ENCODE measurements around the gene ZNF773. TPM values are rescaled to one million over a fixed set of nuclear protein-coding genes. Genes with fewer than 3 reads are reported as not detected.
"Not testable (repeated sequence)": the region's sequence is repeated elsewhere in the genome, so short reads cannot be mapped to it uniquely, and the experiment has no call there.

ZNF773 gene
- polyA plus RNA-seq (2013, experiment 1 of 2; ENCODE audit: insufficient read length): 6.8 TPM
- polyA plus RNA-seq (2013, experiment 2 of 2; ENCODE audit: insufficient read length): 4.0 TPM

DNA sequence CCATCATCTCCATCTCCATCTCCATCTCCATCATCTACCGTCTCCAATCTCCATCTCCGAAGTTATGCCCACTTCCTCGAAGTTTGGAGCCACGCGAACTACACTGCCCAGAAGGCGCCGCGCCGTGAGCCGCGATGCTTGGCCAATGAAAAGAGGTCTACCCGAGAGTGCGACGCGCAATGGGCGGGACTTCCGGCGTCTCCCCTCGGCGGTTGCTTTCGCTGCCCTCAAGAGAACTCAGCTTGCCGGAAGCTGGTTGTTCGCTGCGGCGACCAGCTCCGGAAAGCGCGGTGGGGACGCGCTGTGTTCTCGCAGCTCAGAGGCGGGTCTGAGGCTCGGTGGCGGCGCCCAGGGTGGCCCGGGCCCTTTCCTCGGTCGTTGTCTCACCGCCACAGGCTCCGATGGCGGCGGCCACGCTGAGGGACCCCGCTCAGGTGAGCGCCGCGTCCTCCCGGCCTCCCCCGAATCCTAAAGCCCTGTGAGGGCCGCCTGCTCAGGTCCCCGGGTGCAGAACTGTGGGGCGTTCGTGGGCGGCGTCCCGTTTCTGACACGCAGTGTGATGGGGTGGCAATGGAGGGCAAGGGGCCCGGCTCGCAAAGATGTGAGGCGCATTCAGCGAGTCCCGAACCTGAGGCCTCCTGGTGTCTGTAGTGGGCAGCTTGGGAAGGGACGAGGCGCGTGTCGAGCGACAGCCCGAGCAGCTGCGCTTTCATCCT is at the start of gene ZNF773:
TSS of gene ZNF773 (plus strand) at position 259 of the 716 bp plus-strand sequence. CDS start at position 402, 143 bp downstream.
- peak; percentile 96 for DNase-seq

DNA sequence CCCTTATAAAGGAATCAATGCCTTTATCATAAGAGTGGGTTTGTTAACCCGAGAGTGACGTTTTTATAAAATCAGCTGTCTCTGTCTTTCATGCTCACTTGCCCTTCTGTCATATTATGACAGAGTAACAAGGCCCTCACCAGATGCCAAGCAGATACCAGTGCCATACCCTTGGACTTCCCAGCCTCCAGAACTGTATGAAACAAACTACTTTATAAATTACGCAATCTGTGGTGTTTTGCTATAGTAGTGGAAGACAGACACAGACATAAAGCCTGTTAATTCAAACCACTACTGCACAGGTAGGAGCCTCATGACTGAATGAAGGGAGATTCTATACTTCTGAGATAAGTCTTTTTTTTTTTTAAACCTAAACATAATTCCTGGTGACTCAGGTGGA is 47.4 kb upstream of the ZNF773 start:
- no peak for DNase-seq

DNA sequence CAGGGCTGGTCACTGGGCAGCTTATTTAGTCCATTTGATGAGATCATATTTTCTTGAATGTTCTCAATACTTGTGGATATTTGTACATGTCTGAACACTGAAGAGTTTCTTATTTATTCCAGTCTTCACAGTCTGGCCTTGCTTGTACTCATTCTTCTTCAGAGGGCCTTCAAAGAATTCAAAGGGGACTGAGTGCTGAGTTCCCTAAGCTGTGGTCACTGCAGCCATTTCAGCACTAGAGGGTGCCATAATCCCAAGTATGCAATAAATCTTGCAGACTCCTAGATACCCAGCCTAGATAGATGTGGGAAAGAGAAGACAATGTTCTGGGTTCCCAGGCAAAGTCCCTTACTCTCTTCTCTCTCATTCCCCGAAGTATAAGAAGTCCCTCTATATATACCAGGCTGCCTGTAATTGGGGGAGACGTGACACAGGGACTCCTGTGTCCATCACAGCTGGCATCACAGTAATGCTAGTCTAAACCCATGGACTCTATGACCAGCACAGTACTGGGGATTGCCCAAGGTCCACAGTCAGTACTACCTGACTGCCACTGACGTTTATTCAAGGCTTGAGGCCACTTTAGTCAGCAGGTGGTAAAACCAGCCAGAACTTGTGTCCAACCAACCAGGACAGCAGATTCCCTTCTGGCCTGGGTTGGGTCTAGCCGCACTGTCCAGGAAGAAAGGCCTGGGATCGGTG is 33.9 kb upstream of the ZNF773 start:
- DNase-seq: peak; percentile 41

DNA sequence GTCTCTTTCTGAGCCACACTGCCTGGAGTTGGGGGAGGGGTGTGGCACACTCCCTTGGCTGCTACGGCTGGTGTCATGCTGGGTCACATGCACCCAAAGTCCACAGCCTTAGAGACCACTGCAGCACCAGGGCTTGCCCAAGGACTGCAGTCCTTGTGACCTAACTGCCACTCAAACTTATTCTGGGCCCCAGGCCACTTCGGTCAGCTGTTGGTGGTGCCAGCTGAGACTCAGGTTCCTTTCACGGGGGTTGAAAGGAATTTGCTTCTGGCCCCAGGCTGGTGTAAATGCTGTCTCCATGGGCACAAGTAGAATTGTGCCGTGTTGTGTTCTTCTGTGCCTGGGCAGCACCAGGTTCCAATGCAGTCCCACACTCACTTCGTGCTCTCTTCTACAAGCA is 33.2 kb upstream of the ZNF773 start:
- no peak for DNase-seq

DNA sequence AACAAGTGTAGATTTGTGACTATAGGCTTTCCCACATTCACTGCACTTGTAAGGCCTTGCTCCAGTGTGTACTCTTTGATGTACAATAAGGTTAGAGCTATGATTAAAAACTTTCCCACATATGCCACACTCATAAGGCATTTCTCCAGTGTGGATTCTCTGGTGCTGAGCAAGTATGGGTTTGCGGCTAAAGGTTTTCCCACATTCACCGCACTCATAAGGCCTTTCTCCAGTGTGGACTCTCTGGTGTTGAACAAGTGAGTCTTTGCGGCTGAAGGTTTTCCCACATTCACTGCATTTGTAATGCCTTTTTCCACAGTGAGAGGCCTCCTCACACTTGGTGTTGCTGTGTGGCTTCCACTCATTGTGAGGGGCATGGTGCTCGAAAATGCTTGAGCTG is 26.1 kb upstream of the ZNF773 start:
- no peak for DNase-seq

DNA sequence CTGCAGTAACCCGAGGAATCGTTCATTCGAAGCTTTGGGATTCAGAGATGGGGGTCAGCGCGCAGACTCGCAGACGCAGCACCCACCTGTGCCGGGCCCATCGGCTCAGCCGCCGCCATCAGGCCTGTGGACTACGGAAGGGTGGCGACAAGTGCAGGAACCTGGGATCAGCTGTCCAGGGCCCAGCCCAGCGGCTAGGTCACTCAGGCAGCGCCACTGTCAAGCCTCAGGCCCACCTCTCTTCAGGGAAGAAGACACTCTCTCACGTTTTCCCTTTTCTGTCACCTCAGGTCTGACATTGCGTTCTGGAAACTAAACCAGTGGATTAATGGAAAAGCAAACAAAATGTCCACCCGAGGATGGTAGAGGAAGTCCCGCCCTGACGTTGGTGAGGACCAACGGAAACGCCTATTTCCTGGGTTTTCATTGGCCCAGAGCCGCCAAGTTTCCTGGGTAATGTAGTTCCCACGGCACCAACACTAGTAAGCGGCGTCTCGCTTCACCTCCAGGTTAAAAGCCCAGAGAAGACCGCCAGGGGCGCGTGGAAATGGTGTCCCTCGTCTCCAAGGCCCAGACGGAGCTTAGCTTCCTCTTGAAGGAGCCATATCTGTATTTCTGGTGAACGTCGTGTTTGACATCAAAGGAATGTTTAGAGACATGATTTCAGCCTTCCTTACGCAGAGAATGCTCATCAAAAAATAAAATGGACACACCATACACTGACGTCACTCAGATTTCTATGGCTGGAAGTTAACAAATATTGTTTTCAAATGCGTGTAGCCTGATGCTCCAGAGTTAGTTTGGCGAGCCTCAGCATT is 22.3 kb upstream of the ZNF773 start, which contains the start of gene ZNF772:
TSS of gene ZNF772 (minus strand) at position 376 of the 818 bp plus-strand sequence. CDS start at position 119, 257 bp downstream.
- DNase-seq: peak; percentile 95

DNA sequence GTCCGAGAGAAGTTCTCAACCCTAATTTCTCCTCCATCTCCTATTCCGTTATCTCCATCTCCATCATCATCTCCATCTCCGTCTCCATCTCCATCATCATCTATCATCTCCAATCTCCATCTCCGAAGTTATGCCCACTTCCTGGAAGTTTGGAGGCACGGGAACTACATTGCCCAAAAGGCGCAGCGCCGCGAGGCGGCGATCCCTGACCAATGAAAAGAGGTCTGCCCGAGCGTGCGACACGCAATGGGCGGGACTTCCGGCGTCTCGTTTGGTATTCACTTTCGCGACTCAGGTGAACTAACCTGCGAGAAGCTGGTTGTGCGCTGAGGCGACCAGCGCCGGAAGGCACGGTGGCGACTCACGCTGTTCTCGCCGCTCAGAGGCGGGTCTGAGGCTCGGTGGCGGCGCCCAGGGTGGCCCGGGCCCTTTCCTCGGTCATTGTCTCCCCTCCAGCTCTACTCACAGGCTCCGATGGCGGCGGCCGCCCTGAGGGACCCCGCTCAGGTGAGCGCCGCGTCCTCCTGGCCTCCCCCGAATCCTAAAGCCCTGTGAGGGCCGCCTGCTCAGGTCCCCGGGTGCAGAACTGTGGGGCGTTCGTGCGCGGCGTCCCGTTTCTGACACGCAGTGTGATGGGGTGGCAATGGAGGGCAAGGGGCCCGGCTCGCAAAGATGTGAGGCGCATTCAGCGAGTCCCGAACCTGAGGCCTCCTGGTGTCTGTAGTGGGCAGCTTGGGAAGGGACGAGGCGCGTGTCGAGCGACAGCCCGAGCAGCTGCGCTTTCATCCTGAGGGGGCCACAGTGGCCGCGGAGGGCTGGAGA is 12.1 kb upstream of the ZNF773 start, which contains the start of gene ZNF419:
TSS of gene ZNF419 (plus strand) at position 274 of the 822 bp plus-strand sequence. CDS start at position 475, 201 bp downstream.
- DNase-seq: peak; percentile 88

DNA sequence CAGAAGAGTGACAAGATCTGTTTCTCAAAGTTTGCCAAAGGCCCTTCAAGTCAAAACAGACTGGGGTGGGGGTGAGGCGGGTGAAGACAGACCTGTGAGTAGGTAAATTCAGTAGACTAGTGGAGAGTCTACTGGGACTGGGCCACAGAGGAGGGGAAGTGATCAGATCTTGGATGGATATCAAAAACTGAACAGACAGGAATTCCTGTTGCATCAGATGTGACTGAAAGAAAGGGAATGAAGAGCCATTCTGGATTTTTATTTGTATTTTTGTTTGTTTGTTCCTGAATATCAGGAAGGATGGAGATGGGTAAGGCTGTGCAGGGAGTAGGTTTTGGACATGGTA is 11.5 kb upstream of the ZNF773 start:
- DNase-seq: peak; percentile 28

DNA sequence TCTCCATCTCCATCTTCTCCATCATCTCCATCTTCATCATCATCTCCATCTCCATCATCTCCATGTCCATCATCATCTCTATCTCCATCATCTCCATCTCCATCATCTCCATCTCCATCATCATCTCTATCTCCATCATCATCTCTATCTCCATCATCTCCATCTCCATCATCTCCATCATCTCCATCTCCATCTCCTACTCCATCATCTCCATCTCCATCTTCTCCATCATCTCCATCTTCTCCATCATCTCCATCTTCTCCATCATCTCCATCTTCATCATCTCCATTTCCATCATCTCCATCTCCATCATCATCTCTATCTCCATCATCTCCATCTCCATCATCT is 432 bp upstream of the ZNF773 start:
- DNase-seq: not testable (repeated sequence)

DNA sequence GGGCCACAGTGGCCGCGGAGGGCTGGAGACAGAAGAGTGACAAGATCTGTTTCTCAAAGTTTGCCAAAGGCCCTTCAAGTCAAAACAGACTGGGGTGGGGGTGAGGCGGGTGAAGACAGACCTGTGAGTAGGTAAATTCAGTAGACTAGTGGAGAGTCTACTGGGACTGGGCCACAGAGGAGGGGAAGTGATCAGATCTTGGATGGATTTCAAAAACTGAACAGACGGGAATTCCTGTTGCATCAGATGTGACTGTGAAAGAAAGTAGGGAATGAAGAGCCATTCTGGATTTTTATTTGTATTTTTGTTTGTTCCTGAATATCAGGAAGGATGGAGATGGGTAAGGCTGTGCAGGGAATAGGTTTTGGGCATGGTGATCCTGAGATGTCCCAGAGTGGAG is 662 bp downstream of the ZNF773 start:
- peak; percentile 49 for DNase-seq

DNA sequence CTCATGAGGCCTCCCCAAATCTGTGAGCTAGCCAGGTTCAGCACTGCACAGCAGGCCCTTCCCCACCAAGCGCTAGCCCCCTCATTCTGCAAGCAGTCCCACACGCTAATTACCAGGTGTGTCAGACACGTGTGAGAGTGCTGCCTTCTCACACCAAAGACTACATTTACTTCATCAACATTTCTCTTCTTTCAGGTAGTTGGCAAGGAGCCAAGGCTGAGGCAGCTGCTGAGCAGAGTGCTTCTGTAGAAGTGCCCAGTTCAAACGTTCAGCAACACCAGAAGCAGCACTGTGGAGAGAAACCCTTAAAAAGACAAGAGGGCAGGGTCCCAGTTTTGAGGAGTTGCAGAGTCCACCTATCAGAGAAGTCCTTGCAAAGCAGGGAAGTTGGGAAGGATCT is 6.4 kb downstream of the ZNF773 start:
- no peak for DNase-seq

DNA sequence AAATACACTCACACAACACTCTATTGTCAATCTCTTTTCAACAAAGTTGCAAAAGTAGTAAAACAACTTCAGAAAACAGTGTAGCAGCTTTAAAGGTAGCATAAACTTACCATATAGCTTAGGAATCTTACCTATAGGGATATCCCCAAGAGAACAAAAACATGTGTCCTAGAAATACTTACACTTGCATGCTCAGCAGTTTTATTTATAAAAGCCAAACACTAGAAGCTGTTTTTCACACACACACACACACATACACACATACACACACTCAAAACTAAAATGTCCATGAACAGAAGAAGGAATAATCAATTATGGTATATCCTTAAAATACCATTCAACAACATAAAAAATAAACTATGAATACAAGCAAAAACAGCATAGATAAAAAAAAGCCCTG is 11.7 kb downstream of the ZNF773 start:
- DNase-seq: no peak

DNA sequence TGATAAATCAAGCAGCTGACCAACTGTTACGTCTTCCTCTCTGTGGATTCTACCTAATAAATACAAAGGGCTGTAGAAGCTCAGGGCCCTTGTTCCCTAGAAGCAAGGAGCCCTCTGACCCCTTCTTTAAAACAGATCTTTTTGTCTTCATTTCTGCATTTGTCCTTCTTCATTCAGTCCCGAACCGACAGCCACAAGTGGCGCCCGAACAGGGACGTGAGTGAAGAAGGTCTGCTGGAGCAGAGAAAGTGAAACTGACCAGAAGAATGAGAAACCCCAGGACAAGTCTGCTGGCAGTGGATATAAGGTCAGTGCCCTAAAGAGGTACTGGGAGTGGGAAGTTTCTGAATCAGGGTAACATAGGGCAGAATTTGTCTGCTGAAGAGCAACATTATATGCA is 13.1 kb downstream of the ZNF773 start:
- peak; percentile 22 for DNase-seq

DNA sequence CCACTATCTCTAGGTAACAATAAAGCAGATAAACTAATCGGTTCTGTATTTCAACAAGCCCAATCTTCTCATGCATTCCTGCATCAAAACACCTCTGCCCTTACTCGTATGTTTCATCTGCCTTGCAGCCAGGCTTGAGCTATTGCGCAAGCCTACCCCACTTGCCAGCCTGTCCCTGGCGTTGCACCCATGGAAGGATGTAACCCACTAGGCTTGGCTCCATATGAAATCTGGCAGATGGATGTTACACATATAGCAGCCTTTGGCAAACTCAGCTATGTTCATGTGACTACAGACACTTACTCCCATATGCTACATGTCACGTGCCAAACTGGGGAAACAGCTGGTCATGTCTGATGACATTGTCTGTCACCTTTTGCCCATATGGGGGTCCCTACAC is 15.5 kb downstream of the ZNF773 start:
- DNase-seq: no peak

DNA sequence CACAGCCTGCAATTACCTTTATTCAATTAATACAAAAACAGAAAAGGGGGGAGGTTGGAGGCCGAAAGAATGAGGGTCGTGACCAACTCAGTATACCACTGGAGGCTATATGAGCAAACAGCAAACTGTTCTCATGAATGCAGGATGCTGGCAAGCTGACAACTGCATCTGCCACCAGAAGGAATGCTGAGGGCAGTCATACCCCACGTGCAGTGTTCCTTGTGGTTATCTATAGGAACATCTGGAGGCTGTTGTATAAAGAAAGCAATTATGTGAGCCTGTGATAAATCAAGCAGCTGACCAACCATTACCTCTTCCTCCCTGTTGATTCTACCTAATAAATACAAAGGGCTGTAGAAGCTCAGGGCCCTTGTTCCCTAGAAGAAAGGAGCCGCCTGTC is 18.3 kb downstream of the ZNF773 start:
- DNase-seq: not testable (repeated sequence)

DNA sequence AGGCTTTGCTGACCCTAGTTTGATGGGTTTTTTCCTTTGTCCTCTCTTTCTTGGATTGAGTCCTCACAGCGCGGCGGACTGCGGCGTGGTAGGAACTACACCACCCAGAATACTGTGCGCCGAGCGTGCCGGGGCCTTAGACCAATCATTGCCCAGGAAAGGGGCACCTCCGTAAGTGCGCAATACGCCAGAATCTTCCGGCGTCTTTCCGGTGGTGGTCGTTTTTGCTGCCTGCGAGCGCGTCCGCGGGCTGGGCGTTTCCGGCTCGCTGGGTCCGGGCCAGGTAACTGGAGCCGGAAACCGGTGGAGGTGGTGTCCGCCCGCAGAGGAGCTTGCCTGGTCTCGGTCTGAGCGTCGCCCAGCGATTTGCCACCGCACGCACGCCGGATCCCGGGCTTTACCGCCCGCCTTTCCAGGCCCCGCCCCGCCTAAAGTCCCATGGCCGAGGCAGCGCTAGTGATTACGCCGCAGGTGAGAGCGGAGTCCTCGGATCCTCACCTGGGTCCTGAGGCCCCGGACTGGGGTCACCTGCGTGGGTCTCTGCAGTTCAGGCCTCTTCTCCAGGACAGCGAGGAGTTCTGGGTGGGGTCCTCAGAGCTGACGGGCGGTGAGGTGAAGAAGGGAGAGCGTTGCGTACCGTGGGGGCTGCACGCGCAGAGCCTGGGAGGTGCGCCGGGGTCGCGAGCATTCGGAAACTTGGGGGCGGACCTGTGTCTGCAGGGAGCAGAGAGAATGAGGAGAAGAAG is 27.6 kb downstream of the ZNF773 start, which contains the start of gene ZNF549:
TSS of gene ZNF549 (plus strand) at position 221 of the 746 bp plus-strand sequence. CDS start at position 439, 218 bp downstream.
- peak; percentile 94 for DNase-seq

DNA sequence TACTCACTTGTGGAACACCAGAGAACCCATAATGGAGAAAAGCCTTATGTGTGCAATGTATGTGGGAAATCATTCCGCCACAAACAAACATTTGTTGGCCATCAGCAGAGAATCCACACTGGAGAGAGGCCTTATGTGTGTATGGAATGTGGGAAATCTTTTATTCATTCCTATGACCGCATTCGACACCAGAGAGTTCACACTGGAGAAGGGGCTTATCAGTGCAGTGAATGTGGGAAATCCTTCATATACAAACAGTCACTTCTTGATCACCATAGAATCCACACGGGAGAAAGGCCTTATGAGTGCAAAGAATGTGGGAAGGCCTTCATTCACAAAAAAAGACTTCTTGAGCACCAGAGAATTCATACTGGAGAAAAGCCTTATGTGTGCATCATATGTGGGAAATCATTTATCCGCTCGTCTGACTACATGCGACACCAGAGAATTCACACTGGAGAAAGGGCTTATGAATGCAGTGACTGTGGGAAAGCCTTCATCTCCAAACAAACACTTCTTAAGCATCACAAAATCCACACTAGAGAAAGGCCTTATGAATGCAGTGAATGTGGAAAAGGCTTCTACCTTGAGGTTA is 38.3 kb downstream of the ZNF773 start:
- peak; percentile 1 for DNase-seq

DNA sequence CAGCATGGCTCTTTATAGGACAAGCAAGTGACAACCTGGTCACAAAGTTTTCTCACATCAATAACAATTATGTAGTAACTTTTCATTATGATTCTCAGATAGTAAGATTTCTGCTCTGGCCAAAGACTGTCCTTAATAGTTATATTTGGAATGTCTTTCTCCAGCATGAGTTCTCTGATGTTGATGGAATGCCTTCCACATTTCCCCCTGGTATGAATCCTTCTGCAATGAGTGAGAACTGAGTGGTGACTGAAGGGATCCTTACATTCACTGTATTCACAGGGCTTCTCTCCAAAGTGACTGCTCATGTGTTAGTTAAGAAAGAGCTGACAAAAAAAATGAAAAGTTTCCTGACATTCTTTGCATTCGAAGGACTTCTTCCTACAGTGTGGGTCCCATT is 46.8 kb downstream of the ZNF773 start:
- DNase-seq: no peak

DNA sequence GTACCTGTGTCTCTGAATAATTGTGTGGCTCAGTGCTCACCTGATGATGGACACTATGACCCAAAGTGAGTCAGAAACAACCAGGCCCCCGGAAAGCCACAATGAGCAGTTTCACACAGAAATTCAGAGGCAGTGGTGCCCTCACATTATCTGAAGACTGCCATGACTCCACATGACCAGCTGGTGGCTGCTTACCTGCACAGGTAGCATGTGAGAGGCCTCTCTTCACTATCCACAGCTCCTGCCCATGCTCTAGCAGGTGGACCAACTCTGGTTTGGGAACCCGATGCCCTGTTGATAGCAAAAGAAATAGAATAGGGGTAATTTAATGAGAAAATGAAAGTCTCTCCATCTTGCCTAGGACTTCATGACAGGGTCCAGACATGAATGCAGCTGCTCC is 52.7 kb downstream of the ZNF773 start:
- DNase-seq: no peak

DNA sequence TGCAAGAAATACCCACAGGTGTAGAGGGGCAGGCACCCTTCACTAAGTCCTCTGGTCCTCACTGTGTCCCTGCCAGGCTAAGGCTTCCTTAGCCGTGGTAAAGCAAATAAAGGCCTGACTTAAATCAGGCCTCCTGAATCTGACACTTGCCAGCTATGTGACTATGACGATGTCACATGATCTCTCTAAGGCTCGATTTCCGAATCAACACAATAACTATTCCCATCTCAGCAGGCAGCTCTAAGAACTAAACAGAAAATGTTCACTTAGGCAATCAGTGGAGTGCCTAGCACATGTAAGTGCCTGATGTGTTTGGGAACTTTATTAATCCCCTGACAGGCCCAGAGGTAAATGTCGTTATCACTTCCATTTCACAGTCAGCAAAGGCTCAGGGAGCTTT is 57.9 kb downstream of the ZNF773 start:
- DNase-seq: no peak
